Amniotic stem cell (primary cell): ENCODE measurements around the gene COL9A3.

ENCODE experiments used
- DNase-seq: peaks from one replicate; lab custom pipeline; 2025; lab: John Stamatoyannopoulos, UW

COL9A3 gene

DNA sequence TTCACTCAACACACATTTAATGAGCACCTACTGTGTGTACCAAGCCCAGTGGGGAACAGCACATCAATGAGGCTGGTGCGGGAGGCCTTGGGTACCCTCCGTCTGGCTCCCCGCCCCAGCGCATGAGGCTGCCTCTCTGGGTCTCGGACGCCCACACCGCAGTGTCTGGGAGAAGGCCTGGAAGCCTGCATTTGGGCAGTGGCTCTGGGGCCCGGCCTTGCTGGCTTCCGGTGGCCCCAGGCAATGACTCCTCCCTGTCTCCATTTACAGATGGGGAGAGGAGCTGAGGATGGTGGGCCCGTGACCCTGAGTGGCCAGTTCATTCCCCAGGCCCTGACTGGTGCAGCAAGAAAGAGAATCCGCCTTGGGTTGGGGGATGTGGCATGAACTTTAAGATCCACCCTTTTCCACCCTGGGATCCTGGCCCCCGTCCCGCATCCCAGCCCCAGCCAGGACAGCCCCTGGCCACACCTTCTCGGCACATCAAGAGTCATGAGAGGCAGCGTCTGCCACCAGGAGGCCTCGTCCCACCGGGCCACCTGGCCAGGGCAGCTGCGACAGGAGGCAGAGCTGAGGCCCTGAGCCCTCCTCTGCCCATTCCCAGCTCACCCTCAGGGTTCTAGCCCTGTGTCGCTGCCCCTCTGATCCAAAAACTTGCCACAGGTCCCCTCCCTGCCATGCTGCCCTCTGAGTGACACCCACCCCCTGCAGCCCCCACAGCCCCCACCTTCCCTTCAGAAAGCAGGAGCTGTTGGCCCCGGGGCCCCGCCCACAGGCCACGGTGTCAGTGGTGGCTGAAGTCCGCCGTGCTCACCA is 38.0 kb upstream of the COL9A3 start:
- no peak for DNase-seq

- DNase-seq = no peak
Measured at GRCh38 chr20:62779417-62779685, 37.5 kb upstream of the COL9A3 start.

- DNase-seq = no peak
Measured at GRCh38 chr20:62780204-62780603, 36.6 kb upstream of the COL9A3 start.

GRCh38 chr20:62780696-62781095 is 36.2 kb upstream of the COL9A3 start:
- DNase-seq = no peak

DNA sequence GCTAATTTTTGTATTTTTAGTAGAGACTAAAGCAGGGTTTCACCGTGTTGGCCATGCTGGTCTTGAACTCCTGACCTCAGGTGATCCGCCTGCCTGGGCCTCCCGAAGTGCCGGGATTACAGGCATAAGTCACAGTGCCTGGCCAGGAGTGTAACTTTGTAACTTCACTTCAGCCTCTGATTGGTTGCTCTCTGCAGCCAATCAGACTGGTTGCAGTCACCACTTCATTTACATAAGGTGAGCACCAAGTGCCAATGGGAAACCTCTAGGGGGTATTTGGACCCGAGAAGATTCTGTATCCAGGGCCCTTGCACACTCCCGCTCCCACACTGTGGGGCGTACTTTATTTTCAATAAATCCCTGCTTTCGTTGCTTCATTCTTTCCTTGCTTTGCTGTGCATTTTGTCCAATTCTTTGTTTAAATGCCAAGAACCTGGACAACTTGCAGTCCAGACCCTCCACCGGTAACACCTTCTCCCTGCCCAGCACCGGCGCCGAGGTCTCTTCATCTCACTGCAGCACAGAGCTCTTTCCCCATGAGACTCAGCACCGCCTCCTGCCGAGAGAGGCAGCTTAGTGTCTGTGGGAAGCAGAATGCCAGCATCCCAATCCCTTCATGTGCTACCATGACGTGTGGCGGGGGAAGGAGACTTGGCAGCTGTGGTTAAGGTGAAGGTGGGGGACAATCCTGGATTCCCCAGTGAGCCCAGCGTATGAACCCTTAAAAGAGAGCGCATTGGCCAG is 34.5 kb upstream of the COL9A3 start:
- DNase-seq = no peak

GRCh38 chr20:62782893-62783278 is 34.0 kb upstream of the COL9A3 start:
- no peak for DNase-seq

- DNase-seq = no peak
Measured at GRCh38 chr20:62784497-62784896, 32.4 kb upstream of the COL9A3 start.

DNA sequence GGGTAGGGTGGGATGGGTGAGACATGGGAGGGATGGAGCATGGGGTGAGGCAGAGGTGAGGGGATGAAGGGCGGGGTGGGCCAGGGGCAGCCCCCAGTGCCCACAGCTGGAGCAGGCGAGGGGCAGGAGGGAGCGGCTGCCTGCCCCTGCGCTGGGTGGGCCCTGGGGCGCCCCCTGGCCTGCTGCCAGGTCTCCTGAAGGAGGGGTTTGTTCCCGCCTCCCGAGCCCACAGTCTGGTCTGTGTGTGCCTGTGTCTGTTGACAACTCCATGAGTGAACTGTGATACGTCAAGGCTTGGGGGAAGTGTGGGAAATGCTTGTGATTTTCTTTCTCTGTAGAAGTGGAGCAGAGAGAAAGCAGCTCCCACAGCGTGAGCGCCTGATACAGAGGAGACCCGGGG is 31.5 kb upstream of the COL9A3 start:
- DNase-seq = no peak

DNA sequence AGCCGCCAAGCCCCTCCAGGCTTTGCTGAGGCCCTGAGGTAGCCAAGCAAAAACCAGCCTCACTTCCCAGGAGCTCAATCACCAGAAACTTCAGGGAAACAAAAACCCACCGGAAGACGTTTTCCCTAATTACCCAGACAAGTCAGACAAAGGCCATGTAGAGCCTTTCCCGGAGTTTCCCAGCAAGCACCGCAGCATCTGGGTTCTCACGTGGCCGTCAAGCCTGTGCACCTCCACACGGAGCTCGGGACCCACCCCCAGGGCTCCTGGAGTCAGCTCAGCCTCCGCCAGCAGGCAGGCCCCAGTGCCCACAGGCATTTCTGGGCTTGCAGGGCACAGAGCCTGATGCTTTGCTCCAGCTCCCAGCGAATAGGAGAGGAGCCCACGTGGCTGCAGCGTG is 30.7 kb upstream of the COL9A3 start:
- DNase-seq = no peak

DNA sequence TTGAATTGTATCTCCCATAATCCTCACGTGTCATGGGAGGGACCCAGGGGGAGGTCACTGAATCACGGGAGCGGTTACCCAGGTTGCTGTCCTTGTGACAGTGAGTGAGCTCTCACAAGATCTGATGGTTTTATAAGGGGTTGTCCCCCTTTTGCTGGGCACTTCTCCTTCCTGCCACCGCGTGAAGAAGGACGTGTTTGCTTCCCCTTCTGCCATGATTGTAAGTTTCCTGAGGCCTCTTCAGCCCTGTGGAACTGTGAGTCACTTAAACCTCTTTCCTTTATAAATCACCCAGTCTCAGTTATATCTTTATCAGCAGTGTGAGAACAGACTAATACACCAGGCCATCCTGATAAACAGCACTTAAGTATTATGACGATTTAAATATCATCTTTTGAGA is 29.5 kb upstream of the COL9A3 start:
- no peak for DNase-seq

GRCh38 chr20:62787866-62788265 is 29.0 kb upstream of the COL9A3 start:
- DNase-seq = no peak

DNA sequence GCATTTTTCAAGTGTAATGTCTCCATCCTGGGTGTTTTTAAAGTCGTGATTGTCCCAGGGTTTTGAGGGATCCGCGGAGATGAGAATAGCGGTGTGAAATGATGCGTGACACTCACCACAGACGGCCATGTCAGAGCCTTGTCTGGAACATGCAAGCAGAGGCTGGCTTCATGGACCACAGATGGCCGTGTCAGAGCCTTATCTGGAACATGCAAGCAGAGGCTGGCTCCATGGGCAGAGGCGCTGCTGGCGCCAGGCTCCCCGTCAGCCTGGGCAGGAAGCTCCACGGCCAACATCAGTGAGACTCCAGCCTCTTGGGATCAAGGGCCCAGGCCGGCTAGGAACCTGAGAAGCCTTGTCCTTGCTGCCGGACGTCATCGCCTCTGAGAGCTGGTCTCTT is 28.2 kb upstream of the COL9A3 start:
- DNase-seq = no peak

- no peak for DNase-seq
Measured at GRCh38 chr20:62790075-62790474, 26.8 kb upstream of the COL9A3 start.

- peak; percentile 90 for DNase-seq
Measured at GRCh38 chr20:62791301-62792181, 25.3 kb upstream of the COL9A3 start.

- no peak for DNase-seq
Measured at GRCh38 chr20:62792182-62792939, 24.5 kb upstream of the COL9A3 start.

GRCh38 chr20:62792940-62793756 is 23.7 kb upstream of the COL9A3 start:
- no peak for DNase-seq

GRCh38 chr20:62793757-62794006 is 23.2 kb upstream of the COL9A3 start:
- no peak for DNase-seq

DNA sequence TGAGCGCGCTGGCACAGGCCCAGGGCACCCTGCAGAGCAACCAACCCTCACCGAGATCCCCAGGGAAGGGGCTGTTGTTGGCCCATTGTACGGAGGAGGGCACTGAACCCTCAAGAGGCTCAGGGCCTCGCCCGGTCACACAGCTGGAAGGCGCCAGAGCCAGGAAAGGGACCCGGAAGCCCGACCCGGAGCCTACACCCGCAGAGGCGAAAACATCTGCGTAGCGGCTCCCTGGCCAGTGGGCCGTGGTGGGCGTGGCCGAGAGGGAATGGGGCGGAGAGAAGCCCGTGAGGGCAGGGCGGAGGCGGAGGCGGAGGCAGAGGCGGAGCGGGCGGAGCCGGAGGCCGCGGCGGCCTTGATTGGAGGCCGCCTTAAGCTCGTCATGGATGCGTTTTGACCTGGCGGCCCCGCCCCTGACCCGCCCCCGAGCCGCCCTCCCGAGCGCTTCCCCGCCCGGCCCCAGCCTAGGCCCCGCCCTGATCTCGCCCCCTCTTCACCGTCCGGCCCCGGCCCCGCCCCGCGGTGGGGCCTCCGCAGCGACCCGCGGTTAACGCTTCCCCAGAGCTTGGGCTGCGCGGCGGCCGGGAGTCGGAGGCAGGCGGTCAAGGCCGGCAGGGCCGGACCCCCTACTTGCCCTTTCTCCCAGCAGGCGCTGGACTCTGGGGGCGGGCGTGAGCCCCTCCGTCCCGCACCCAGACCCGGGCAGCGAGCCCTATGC is 22.7 kb upstream of the COL9A3 start:
- peak; percentile 93 for DNase-seq

DNA sequence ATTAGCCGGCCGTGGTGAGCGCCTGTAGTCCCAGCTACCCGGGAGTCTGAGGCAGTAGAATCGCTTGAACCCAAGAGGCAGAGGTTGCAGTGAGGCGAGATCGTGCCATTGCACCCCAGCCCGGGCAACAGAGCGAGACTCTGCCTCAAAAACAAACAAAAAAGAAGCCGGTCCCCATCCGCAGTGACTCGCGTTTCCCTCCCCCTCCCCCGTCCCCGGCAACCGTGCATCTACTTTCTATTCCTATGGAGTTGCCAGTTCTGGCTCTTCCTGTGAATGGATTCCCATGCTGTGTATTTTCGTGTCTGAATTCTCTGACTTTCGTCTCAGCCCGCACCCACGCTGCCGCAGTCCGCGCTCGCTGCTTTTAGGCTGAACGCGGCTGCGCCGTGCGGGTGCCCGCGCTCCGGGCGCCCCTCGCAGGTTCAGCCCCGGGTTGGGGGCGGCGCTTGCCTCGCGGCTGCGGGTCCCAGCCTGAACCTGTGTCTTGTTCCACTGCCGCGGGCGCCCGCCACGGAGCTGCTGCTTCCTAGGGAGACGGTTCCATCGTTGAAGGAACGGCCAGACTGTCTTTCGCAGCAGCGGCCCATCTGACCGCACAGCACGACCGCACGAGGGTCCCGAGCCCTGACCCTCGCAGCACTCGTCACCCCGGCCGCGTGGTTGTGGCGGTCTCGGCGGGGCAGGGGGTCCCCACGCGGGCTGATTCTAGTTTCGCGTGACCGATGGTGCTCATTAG is 21.7 kb upstream of the COL9A3 start:
- no peak for DNase-seq
